Endothelial cell of umbilical vein (primary cell): ENCODE results near the gene MOCS1. TPM values are rescaled to one million over a fixed set of nuclear protein-coding genes. Genes with fewer than 3 reads are reported as not detected.

Experiments
- BruUV-seq: library from RNA; stranded (reverse); fragments of 400-500 nt; replicated peaks from 2 replicates; lab custom pipeline; 2021; lab: Mats Ljungman, UMichigan
- CTCF ChIA-PET: fragments of 300-600, 350-600 bp; sonication (Branson Sonifier 250); formaldehyde crosslinking; loops from one replicate; lab custom pipeline; 2021; ENCODE audit warnings: antibody characterized with exemption, inconsistent platforms; lab: Charles Lee
- POLR2A ChIA-PET: fragments of 300-600, 350-600 bp; sonication (Branson Sonifier 250); formaldehyde crosslinking; loops from one replicate; lab custom pipeline; 2021; ENCODE audit warnings: antibody characterized with exemption, inconsistent platforms; lab: Charles Lee
- DNase-seq: peaks from one replicate; pipeline ENCODE4 v3.0.0-alpha.2; 2011; ENCODE audit warnings: low read depth, low spot score
- FAIRE-seq: peaks from 2 replicates; lab custom pipeline; 2011; peaks lifted over from hg19 to GRCh38; lab: Jason Lieb, UNC
- H2AFZ ChIP-seq: 2 replicates; pipeline ENCODE4 v1.6.0; 2012; ENCODE audit warnings: low read depth, low read length, control low read depth, inconsistent platforms
- H3K27ac ChIP-seq: 2 replicates; pipeline ENCODE4 v1.5.1; 2011; ENCODE audit warnings: low read depth, mild to moderate bottlenecking, control low read depth, low read length, moderate library complexity; ENCODE audit not compliant: insufficient read depth
- H3K27me3 ChIP-seq, 2 experiments: 2 replicates each; pipeline versions ENCODE4 v1.6.0 to v1.6.1; 2011; ENCODE audit warnings: low read length in 2 of 2, mixed read lengths in 1 of 2; ENCODE audit not compliant: control insufficient read depth in 2 of 2, insufficient read depth in 2 of 2
- H3K36me3 ChIP-seq, 2 experiments: 2 replicates in 1 of 2; 3 replicates in 1 of 2; pipeline ENCODE4 v1.5.1; 2011; ENCODE audit warnings: low read length in 2 of 2, mild to moderate bottlenecking in 1 of 2, moderate library complexity in 1 of 2; ENCODE audit not compliant: control insufficient read depth in 2 of 2, insufficient read depth in 2 of 2; ENCODE audit errors: extremely low read depth in 1 of 2
- H3K4me1 ChIP-seq: 3 replicates; pipeline ENCODE4 v1.5.1; 2011; ENCODE audit warnings: mild to moderate bottlenecking, low read length; ENCODE audit not compliant: control insufficient read depth, insufficient read depth; ENCODE audit errors: extremely low read depth
- H3K4me2 ChIP-seq: 2 replicates; pipeline ENCODE4 v1.6.1; 2011; ENCODE audit warnings: low read length, control low read depth, mixed read lengths; ENCODE audit not compliant: insufficient read depth
- H3K4me3 ChIP-seq, 3 experiments: fragments of 200-600 bp in 1 of 3; sonication (generic), shearing (Covaris generic) in 1 of 3; replicated peaks in 1 of 3; 2 replicates each; pipeline ENCODE4 v1.5.1; 2011 to 2016; ENCODE audit warnings: control low read depth in 3 of 3, low read length in 3 of 3, mild to moderate bottlenecking in 2 of 3, inconsistent platforms in 1 of 3, low read depth in 1 of 3, moderate library complexity in 1 of 3; ENCODE audit not compliant: insufficient read depth in 1 of 3
- H3K79me2 ChIP-seq: 2 replicates; pipeline ENCODE4 v1.6.0; 2012; ENCODE audit warnings: low read length, inconsistent platforms; ENCODE audit not compliant: control insufficient read depth, insufficient read depth
- H3K9ac ChIP-seq: replicated peaks from 2 replicates; pipeline ENCODE3; 2011; ENCODE audit warnings: low read length, control low read depth; ENCODE audit not compliant: insufficient read depth; ENCODE audit errors: extremely low read depth
- H3K9me1 ChIP-seq: replicated peaks from 3 replicates; pipeline ENCODE4 v1.6.0; 2011; ENCODE audit warnings: mild to moderate bottlenecking, low read length; ENCODE audit not compliant: control insufficient read depth, insufficient read depth; ENCODE audit errors: extremely low read depth
- H3K9me3 ChIP-seq: replicated peaks from 2 replicates; pipeline ENCODE4 v1.5.1; 2012; ENCODE audit warnings: low read length, inconsistent platforms; ENCODE audit not compliant: control insufficient read depth, insufficient read depth
- H4K20me1 ChIP-seq: replicated peaks from 2 replicates; pipeline ENCODE3; 2011; ENCODE audit warnings: mild to moderate bottlenecking, low read length; ENCODE audit not compliant: control insufficient read depth, insufficient read depth; ENCODE audit errors: extremely low read depth
- CTCF ChIP-seq, 2 donors: IDR thresholded peaks; 1 replicate in 1 of 2; 2 replicates in 1 of 2; pipeline ENCODE4 v1.5.1; 2011; ENCODE audit warnings: low read length in 2 of 2, mild to moderate bottlenecking in 2 of 2, moderate library complexity in 2 of 2, control low read depth in 1 of 2, inconsistent platforms in 1 of 2, low read depth in 1 of 2; ENCODE audit not compliant: insufficient read depth in 1 of 2; ENCODE audit errors: extremely low read depth in 1 of 2
- EZH2 ChIP-seq: IDR thresholded peaks from 2 replicates; pipeline ENCODE4 v1.6.1; 2012; ENCODE audit warnings: borderline replicate concordance, low read depth, mild to moderate bottlenecking, moderate library complexity, low read length, inconsistent platforms; ENCODE audit not compliant: severe bottlenecking
- FOS ChIP-seq: IDR thresholded peaks from 2 replicates; pipeline ENCODE4 v1.6.1; 2011; ENCODE audit warnings: mild to moderate bottlenecking, low read length, moderate library complexity, borderline replicate concordance; ENCODE audit not compliant: insufficient read depth
- GATA2 ChIP-seq: IDR thresholded peaks from 2 replicates; pipeline ENCODE4 v1.7.0; 2011; ENCODE audit warnings: low read depth, mild to moderate bottlenecking, moderate library complexity, mixed read lengths, low read length; ENCODE audit not compliant: insufficient read length, insufficient read depth
- JUN ChIP-seq: IDR thresholded peaks from 2 replicates; pipeline ENCODE4 v1.6.1; 2011; ENCODE audit warnings: borderline replicate concordance, low read depth; ENCODE audit not compliant: insufficient read length, insufficient read depth
- MAX ChIP-seq: IDR thresholded peaks from 2 replicates; pipeline ENCODE4 v1.6.1; 2011; ENCODE audit not compliant: insufficient read depth, insufficient read length
- MYC ChIP-seq: IDR thresholded peaks from one replicate; pipeline ENCODE4 v1.6.1; 2011; ENCODE audit warnings: mild to moderate bottlenecking, low read depth, low read length
- POLR2A ChIP-seq: IDR thresholded peaks from 2 replicates; pipeline ENCODE4 v1.6.1; 2012; ENCODE audit warnings: low read depth, mild to moderate bottlenecking, control low read depth, low read length
- POLR2AphosphoS5 ChIP-seq: IDR thresholded peaks from 2 replicates; pipeline ENCODE4 v1.6.1; 2012; ENCODE audit warnings: low read depth, mild to moderate bottlenecking, control low read depth, low read length, moderate library complexity; ENCODE audit not compliant: insufficient read depth
- dilution Hi-C: fragments of 300-500 bp; cut with MboI; formaldehyde crosslinking; loops from one replicate; pipeline ENCODE4 v1.15.0; 2019; ENCODE audit warnings: low sequenced_read_pairs; ENCODE audit not compliant: extremely low pct_ligation_motif_present
- intact Hi-C: fragments of 100-400 bp; cut with micrococcal nuclease; formaldehyde crosslinking; loops from one replicate; pipeline ENCODE4 v1.10.0; 2022
- polyA plus RNA-seq, 4 experiments: library from polyadenylated mRNA; depleted of rRNA in 3 of 4; stranded (reverse) in 3 of 4; unstranded in 1 of 4; fragments of >200 nt; gene quantifications; 2 replicates each; pipeline versions ENCODE4 v1.2.1 to v1.2.3, GENCODE V29; 2011 to 2012; ENCODE audit warnings: missing spikeins in 1 of 4
- total RNA-seq: library from RNA; stranded (reverse); gene quantifications from 2 replicates; pipeline ENCODE4 v1.2.3, GENCODE V29; 2021

Gene MOCS1
- total and polyA plus RNA-seq, 2 donors (not counting 3 experiments of a cell fraction or from before 2014, with no cell fraction given), result 8.3 to 12.8 TPM

GRCh38 chr6:39876826-39877225 is 57.4 kb downstream of the MOCS1 start:
- intact Hi-C loops, result no loop called here

GRCh38 chr6:39876111-39876510 is 58.2 kb downstream of the MOCS1 start:
- no peak overlapping the region for H3K4me3 ChIP-seq
- TF ChIP-seq JUN (no peak), FOS (no peak), MAX (no peak), EZH2 (no peak), GATA2 (no peak), MYC (no peak), POLR2A (no peak), CTCF (IDR thresholded peaks at IDR 0.05; ENCODE audit: extremely low read depth in 1 of 2, insufficient read depth in 1 of 2, low read depth in 1 of 2, low read length in 2 of 2) (no peak), POLR2AphosphoS5 (no peak)
- H3K9me1 ChIP-seq, result no peaks in the 10 kb centered on the region
- DNase-seq, result no peak
- no peak overlapping the region for H2AFZ ChIP-seq
- ChIA-PET POLR2A (no interaction called here), CTCF (interaction anchor here (1.2 to 8.5 kb wide), 3 partner anchors 11 to 16 kb away, joined by 3 to 97 read pairs (median 10); no protein-coding TSS in a partner anchor)
- no peak overlapping the region for H3K9ac ChIP-seq
- no peaks in the 10 kb centered on the region for H3K36me3 ChIP-seq
- H3K27me3 ChIP-seq, result peaks cover 0 to 7% of the 10 kb centered on the region in 2 experiments
- no peak overlapping the region for H3K4me2 ChIP-seq
- no peak for FAIRE-seq
- H4K20me1 ChIP-seq, result no peaks in the 10 kb centered on the region
- H3K27ac ChIP-seq, result no peak overlapping the region
- dilution Hi-C loops (no loop called here), intact Hi-C loops (no loop called here)
- H3K9me3 ChIP-seq, result no peaks in the 10 kb centered on the region
- H3K79me2 ChIP-seq, result no peaks in the 10 kb centered on the region
- BruUV-seq, result no TSS peak
- no peaks in the 10 kb centered on the region for H3K4me1 ChIP-seq

More at GRCh38 chr6:39876826-39877225, 57.4 kb downstream of the MOCS1 start:
- dilution Hi-C loops, result no loop called here
- H3K9me3 ChIP-seq, result no peaks in the 10 kb centered on the region
- peaks cover 0 to 7% of the 10 kb centered on the region in 2 experiments for H3K27me3 ChIP-seq
- POLR2A ChIA-PET, result no interaction called here
- no peak for TF ChIP-seq EZH2
- TF ChIP-seq JUN, result no peak
- CTCF ChIA-PET, result interaction anchor here (0.9 kb wide), 1 partner anchor 11 kb away, joined by 3 read pairs; no protein-coding TSS in a partner anchor
- no peaks in the 10 kb centered on the region for H3K9me1 ChIP-seq
- DNase-seq (no peak), FAIRE-seq (no peak)
- no peaks in the 10 kb centered on the region for H3K36me3 ChIP-seq
- no peak overlapping the region for H2AFZ ChIP-seq
- no peak overlapping the region for H3K4me2 ChIP-seq
- no peaks in the 10 kb centered on the region for H3K79me2 ChIP-seq
- H3K4me3 ChIP-seq, result no peak overlapping the region
- no peaks in the 10 kb centered on the region for H3K4me1 ChIP-seq
- no peaks in the 10 kb centered on the region for H4K20me1 ChIP-seq
- BruUV-seq, result no TSS peak
- no peak overlapping the region for H3K9ac ChIP-seq
- H3K27ac ChIP-seq, result no peak overlapping the region
